ENCODE data around the gene KRTAP21-3. TPM values are rescaled to one million over a fixed set of nuclear protein-coding genes. Genes with fewer than 3 reads are reported as not detected.

KRTAP21-3 gene
- total RNA-seq, 1 donor from 2014 or later, result not detected

- Histone ChIP-seq H3K4me3 (ENCODE audit: low read depth, low read length) (no peak overlapping the region), H3K27me3 (ENCODE audit: control insufficient read depth, insufficient read depth, low read length) (no peaks in the 10 kb centered on the region), H3K36me3 (ENCODE audit: control insufficient read depth, insufficient read depth, low read length) (no peaks in the 10 kb centered on the region)
- TF ChIP-seq CTCF (IDR thresholded peaks at IDR 0.05; ENCODE audit: insufficient read depth, low read length, poor library complexity, severe bottlenecking), result no peak
- no peak for DNase-seq (ENCODE audit: low read depth)
These were observed 38.0 kb downstream of the KRTAP21-3 start for GRCh38 chr21:30680586-30680985.

DNA sequence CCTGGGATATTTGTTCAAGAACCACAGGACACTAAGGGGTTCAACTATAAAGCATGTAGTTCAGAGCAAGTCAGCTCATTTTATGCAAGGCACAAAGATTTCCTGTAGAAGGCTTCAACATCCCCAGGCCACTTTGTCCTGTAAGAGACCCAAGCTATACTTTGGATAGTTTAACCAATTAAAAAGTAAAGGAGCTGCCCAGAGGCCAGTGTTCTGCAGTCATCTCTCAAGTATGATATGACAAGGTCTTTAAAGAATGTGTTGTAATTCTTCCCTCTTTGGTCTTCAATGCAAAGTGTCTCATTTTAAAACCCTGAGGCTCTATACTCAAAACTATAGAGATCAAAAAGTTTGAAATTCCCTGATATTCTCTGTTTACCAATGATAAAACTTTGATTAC is 41.8 kb downstream of the KRTAP21-3 start:
- H3K4me3 ChIP-seq (ENCODE audit: low read depth, low read length), result no peak overlapping the region
- DNase-seq (ENCODE audit: low read depth), result no peak
- no peaks in the 10 kb centered on the region for H3K27me3 ChIP-seq (ENCODE audit: control insufficient read depth, insufficient read depth, low read length)
- TF ChIP-seq CTCF (IDR thresholded peaks at IDR 0.05; ENCODE audit: insufficient read depth, low read length, poor library complexity, severe bottlenecking), result no peak
- H3K36me3 ChIP-seq (ENCODE audit: control insufficient read depth, insufficient read depth, low read length), result no peaks in the 10 kb centered on the region

GRCh38 chr21:30674312-30674711 is 44.3 kb downstream of the KRTAP21-3 start:
- H3K4me3 ChIP-seq (ENCODE audit: low read depth, low read length), result no peak overlapping the region
- DNase-seq (ENCODE audit: low read depth), result no peak
- H3K27me3 ChIP-seq (ENCODE audit: control insufficient read depth, insufficient read depth, low read length), result no peaks in the 10 kb centered on the region
- no peak for TF ChIP-seq CTCF (IDR thresholded peaks at IDR 0.05; ENCODE audit: insufficient read depth, low read length, poor library complexity, severe bottlenecking)
- no peaks in the 10 kb centered on the region for H3K36me3 ChIP-seq (ENCODE audit: control insufficient read depth, insufficient read depth, low read length)

DNA sequence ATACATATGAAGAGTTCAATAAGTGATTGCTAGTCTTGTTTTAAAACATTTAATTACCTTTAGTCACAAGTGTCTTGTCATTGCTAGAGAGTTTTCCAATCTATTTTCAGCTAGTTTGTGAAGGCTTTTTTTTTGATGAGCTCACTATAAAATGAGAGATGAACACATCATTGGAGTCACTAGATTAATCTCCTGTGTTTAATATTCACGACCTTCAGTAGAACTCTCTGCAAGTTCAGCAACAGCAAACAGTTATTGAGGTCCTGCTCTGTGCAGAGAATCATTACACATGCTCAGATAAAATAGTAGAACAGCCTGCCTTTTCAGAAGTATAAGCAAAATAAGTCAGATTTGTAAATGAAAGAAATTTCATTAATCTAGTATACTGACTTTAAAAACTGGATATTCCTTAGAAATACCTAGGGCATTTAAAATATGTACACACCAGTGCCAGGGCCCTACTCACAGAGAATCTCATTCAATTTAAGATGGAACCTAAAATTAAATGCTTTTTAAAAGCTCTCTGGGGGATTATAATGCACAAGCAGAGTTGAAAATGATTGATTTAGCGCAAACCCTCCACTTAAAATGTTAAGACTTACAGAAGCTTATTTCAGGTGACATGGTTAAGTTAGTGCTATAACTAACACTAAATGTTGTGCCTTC is 45.5 kb downstream of the KRTAP21-3 start:
- no peaks in the 10 kb centered on the region for H3K27me3 ChIP-seq (ENCODE audit: control insufficient read depth, insufficient read depth, low read length)
- H3K36me3 ChIP-seq (ENCODE audit: control insufficient read depth, insufficient read depth, low read length), result no peaks in the 10 kb centered on the region
- no peak overlapping the region for H3K4me3 ChIP-seq (ENCODE audit: low read depth, low read length)
- no peak for DNase-seq (ENCODE audit: low read depth)
- TF ChIP-seq CTCF (IDR thresholded peaks at IDR 0.05; ENCODE audit: insufficient read depth, low read length, poor library complexity, severe bottlenecking), result no peak

- TF ChIP-seq CTCF (IDR thresholded peaks at IDR 0.05; ENCODE audit: insufficient read depth, low read length, poor library complexity, severe bottlenecking), result no peak
- DNase-seq (ENCODE audit: low read depth), result no peak
- no peaks in the 10 kb centered on the region for H3K36me3 ChIP-seq (ENCODE audit: control insufficient read depth, insufficient read depth, low read length)
- no peaks in the 10 kb centered on the region for H3K27me3 ChIP-seq (ENCODE audit: control insufficient read depth, insufficient read depth, low read length)
- H3K4me3 ChIP-seq (ENCODE audit: low read depth, low read length), result no peak overlapping the region
These were observed 49.8 kb downstream of the KRTAP21-3 start for GRCh38 chr21:30668776-30669175.

Other genes starting within 250 kb of the KRTAP21-3 start
- gene KRTAP19-1, start 238.4 kb downstream of the KRTAP21-3 start, total RNA-seq, result not detected in 2 replicates
- gene KRTAP19-2, start 231.3 kb downstream of the KRTAP21-3 start, total RNA-seq, result not detected in 2 replicates
- not detected in 2 replicates for gene KRTAP19-3, start 226.8 kb downstream of the KRTAP21-3 start, total RNA-seq
- gene KRTAP19-4, start 221.6 kb downstream of the KRTAP21-3 start, total RNA-seq, result not detected in 2 replicates
- not detected in 2 replicates for gene KRTAP19-5, start 216.6 kb downstream of the KRTAP21-3 start, total RNA-seq
- not detected in 2 replicates for gene KRTAP19-6, start 176.9 kb downstream of the KRTAP21-3 start, total RNA-seq
- gene KRTAP19-7, start 157.5 kb downstream of the KRTAP21-3 start, total RNA-seq, result not detected in 2 replicates
- not detected in 2 replicates for gene KRTAP22-2, start 128.4 kb downstream of the KRTAP21-3 start, total RNA-seq
- not detected in 2 replicates for gene KRTAP6-3, start 126.3 kb downstream of the KRTAP21-3 start, total RNA-seq
- gene KRTAP6-2, start 119.9 kb downstream of the KRTAP21-3 start, total RNA-seq, result not detected in 2 replicates
- not detected in 2 replicates for gene KRTAP22-1, start 117.7 kb downstream of the KRTAP21-3 start, total RNA-seq
- not detected in 2 replicates for gene KRTAP6-1, start 104.8 kb downstream of the KRTAP21-3 start, total RNA-seq
- gene KRTAP20-1, start 102.4 kb downstream of the KRTAP21-3 start, total RNA-seq, result not detected in 2 replicates
- not detected in 2 replicates for gene KRTAP20-4, start 98.2 kb downstream of the KRTAP21-3 start, total RNA-seq
- not detected in 2 replicates for gene KRTAP20-2, start 83.6 kb downstream of the KRTAP21-3 start, total RNA-seq
- not detected in 2 replicates for gene KRTAP20-3, start 75.9 kb downstream of the KRTAP21-3 start, total RNA-seq
- gene KRTAP21-2, start 28.5 kb upstream of the KRTAP21-3 start, total RNA-seq, result not detected in 2 replicates
- gene KRTAP21-1, start 36.7 kb upstream of the KRTAP21-3 start, total RNA-seq, result not detected in 2 replicates
- not detected in 2 replicates for gene KRTAP8-1, start 94.5 kb upstream of the KRTAP21-3 start, total RNA-seq
- gene KRTAP7-1, start 111.0 kb upstream of the KRTAP21-3 start, total RNA-seq, result not detected in 2 replicates
- gene KRTAP11-1, start 162.8 kb upstream of the KRTAP21-3 start, total RNA-seq, result not detected in 2 replicates

Data from kidney epithelial cell (primary cell).